T-helper 1 cell treated with Interleukin-12 subunit alpha and Interleukin-12 subunit beta and Interleukin-4 antibody, amounts not matched to agents 30 μg/mL and 1 μg/mL, for 36 hours (primary cell): ENCODE results near the gene C8G.

Experiments used
- H3K27ac Mint-ChIP-seq: one replicate; pipeline ENCODE4 v1.8.0; 2021; ENCODE audit warnings: mild to moderate bottlenecking, mixed read lengths
- H3K27me3 Mint-ChIP-seq: one replicate; pipeline ENCODE4 v1.8.0; 2021; ENCODE audit warnings: low read depth, mixed read lengths
- H3K36me3 Mint-ChIP-seq: one replicate; pipeline ENCODE4 v1.8.0; 2021; ENCODE audit warnings: low read depth, mixed read lengths
- H3K4me1 Mint-ChIP-seq: one replicate; pipeline ENCODE4 v1.8.0; 2021; ENCODE audit warnings: low read depth, mixed read lengths
- H3K4me3 Mint-ChIP-seq: one replicate; pipeline ENCODE4 v1.8.0; 2021; ENCODE audit warnings: mild to moderate bottlenecking, moderate library complexity, mixed read lengths
- H3K9me3 Mint-ChIP-seq: one replicate; pipeline ENCODE4 v1.8.0; 2021; ENCODE audit warnings: mixed read lengths

The C8G gene

DNA sequence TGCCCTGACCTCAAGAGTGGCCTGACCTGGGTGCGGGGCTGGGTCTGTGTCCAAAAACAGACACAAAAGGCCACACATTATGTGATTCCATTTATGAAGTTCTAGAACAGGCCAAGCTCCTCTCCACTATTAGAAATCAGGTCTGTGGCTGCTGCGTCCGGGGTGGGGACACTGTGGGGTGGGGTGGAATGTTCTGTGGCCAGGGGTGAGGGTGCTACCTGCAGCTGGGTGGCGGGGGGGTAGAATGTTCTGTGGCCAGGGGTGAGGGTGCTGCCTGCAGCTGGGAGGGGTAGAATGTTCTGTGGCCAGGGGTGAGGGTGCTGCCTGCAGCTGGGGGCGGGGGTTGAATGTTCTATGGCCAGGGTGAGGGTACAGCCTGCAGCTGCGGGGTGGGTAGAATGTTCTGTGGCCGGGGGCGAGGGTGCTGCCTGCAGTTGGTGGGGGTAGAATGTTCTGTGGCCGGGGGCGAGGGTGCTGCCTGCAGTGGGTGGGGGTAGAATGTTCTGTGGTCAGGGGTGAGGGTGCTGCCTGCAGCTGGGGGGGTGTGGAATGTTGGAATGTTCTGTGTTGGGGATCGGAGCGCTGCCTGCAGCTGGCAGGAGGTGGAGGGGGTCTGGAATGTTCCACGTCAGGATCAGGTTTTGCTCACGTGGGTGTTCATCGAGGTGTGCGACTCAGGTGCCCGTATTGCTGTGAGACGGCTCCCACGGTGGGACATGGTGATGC is 15.3 kb downstream of the C8G start:
- peak overlapping the region; percentile 70 for H3K27ac Mint-ChIP-seq

DNA sequence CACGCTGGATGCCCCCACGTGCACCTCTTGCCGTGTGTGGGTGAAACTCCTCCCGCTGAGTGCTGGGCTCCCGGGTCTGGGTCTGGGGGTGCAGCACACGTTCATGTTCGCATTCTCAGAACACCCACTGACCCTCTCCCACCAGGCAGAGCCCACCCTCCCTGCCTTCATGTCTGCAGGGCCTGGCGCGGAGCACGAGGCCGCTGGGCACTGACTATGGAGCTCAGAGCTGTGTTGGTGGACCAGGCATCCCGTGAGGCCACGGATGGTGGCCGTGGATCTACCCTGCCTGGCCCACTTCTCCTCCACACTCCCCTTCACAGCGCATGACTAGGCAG is 15.9 kb downstream of the C8G start:
- Mint-ChIP-seq H3K4me3 (no peak overlapping the region), H3K4me1 (peaks cover 13% of the 10 kb centered on the region), H3K27ac (no peak overlapping the region)

More for the DNA sequence above, 15.3 kb downstream of the C8G start:
- no peaks in the 10 kb centered on the region for H3K36me3 Mint-ChIP-seq
- H3K4me1 Mint-ChIP-seq: peaks cover 10% of the 10 kb centered on the region
- H3K9me3 Mint-ChIP-seq: peaks cover 9% of the 10 kb centered on the region
- peak overlapping the region; percentile 50 for H3K4me3 Mint-ChIP-seq
- H3K27me3 Mint-ChIP-seq: no peaks in the 10 kb centered on the region

DNA sequence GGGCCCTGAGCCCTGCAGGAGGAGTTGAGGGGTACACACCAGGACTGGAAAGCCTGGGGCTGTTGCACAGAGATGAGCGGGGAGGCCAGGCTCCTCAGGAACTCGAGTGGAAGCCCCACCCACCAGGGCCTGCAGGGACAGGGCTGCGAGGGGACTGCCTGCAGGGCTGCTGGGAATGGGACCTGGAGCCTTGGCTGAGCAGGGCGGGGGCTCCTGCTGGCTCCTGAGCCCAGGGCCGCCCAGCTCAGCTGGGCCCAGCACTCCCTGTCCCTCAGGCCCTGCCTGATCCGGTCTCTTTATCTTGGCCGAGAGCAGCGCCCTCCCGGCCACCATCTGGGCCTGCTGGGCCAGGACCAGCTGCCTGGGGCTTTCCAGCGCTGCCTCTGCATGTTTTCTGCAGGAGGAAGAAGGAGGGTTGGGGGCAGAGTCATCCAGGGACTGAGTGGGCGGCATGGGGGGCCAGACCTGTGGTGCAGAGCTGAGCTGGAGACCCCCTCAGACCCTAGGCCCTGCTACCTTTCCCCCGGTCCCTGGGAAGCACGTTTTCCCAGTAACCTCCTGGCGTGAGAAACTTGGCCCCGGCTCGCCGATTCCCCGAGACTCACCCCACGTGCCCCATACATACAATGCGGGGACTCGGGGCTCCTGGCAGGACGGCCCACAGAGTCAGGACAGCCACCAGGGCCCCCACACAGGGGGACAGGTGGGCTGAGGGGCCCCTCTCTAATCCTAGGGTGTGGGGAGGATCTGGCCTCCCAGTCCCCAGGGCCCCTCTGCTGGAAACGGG is 16.4 kb downstream of the C8G start:
- Mint-ChIP-seq H3K9me3 (peaks cover 4% of the 10 kb centered on the region), H3K4me1 (peaks cover 13% of the 10 kb centered on the region), H3K27ac (no peak overlapping the region), H3K27me3 (no peaks in the 10 kb centered on the region), H3K4me3 (no peak overlapping the region), H3K36me3 (no peaks in the 10 kb centered on the region)

More for the DNA sequence above, 15.9 kb downstream of the C8G start:
- no peaks in the 10 kb centered on the region for H3K27me3 Mint-ChIP-seq
- no peaks in the 10 kb centered on the region for H3K36me3 Mint-ChIP-seq
- peaks cover 9% of the 10 kb centered on the region for H3K9me3 Mint-ChIP-seq

DNA sequence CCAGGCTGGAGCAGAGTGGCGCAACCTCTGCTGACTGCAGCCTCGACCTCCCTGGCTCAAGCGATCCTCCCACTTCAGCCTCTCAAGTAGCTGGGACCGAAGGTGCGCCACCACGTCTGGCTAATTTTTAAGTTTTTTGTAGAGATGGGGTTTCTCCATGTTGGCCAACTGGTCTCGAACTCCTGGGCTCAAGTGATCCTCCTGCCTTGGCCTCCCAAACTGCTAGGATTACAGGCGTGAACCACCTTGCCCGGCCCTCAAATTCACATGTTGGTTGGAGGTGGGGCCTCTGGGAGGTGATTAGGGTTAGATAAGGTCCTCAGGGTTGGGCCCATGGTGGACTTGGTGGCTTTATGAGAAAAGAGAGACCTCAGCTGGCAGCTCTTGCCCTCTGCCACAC is 17.1 kb downstream of the C8G start:
- Mint-ChIP-seq H3K36me3 (no peaks in the 10 kb centered on the region), H3K4me3 (no peak overlapping the region), H3K4me1 (peaks cover 13% of the 10 kb centered on the region), H3K9me3 (no peaks in the 10 kb centered on the region), H3K27me3 (no peaks in the 10 kb centered on the region), H3K27ac (no peak overlapping the region)

DNA sequence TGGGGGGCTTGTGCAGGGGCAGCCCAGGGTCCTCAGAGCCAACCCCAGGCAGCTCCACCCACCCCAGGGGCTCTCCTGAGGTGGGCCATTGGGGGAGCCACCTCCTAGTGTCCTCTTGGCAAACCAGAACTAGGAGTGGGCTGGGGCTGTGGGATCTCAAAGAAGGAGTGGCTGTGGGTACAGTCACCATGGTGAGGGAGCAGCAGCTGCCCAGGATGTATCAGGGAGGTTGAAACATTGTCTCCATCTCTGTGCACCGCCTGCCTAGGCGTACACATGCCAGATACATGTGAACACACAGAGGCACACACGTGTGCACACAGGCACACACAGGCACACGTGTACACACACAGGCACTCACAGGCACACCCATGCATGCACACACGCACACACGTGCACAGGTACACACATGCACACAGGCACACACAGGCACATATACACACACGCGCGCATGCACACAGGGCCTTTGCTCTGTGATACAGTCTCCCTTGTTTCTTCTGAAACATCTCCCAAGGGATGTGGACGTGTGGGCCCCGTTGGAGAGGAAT is 17.7 kb downstream of the C8G start:
- H3K4me3 Mint-ChIP-seq: no peak overlapping the region
- H3K36me3 Mint-ChIP-seq: no peaks in the 10 kb centered on the region
- peaks cover 13% of the 10 kb centered on the region for H3K4me1 Mint-ChIP-seq
- no peaks in the 10 kb centered on the region for H3K27me3 Mint-ChIP-seq
- no peak overlapping the region for H3K27ac Mint-ChIP-seq
- H3K9me3 Mint-ChIP-seq: no peaks in the 10 kb centered on the region

DNA sequence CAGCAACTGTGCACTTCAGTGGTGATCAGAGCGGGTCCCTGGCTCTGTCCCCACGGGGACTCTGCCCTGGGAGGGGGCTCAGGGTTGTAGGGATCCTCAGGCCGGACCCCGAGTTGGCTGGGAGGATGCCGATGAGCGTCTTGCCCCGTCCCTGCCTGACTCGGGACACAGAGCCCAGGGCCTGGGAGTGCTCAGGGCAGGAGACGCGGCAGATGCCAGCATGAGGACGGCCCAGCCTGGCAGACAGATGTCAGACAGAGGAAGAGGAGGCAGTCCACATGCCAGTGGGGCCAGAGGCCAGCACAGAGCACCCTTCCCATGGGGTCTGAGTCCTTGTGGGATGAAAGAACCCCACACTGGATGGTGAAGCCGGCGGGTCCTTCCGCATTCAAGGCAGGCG is 18.3 kb downstream of the C8G start:
- no peaks in the 10 kb centered on the region for H3K9me3 Mint-ChIP-seq
- H3K27ac Mint-ChIP-seq: no peak overlapping the region
- peaks cover 13% of the 10 kb centered on the region for H3K4me1 Mint-ChIP-seq
- H3K4me3 Mint-ChIP-seq: no peak overlapping the region
- no peaks in the 10 kb centered on the region for H3K36me3 Mint-ChIP-seq
- H3K27me3 Mint-ChIP-seq: no peaks in the 10 kb centered on the region

DNA sequence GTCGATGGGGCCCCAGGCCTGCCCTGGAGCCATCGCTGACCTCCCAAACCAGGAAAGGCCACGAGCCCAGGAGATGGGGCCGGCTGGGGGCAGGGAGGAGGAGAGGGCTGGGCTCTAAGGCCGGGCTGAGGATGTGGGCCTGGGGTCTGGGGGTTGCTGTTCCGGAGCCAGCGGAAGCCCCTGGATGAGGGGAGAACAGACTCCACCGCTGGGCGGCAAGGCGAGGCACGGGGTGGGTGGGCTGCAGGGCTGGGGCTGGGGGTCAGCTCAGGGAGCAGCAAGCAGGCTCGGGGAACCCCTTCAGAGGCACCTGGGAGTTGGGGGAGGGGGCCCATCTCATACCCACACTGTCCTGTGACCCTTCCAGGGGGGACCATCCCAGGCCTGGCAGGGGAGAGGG is 18.7 kb downstream of the C8G start:
- Mint-ChIP-seq H3K4me3 (no peak overlapping the region), H3K4me1 (peaks cover 13% of the 10 kb centered on the region), H3K36me3 (no peaks in the 10 kb centered on the region), H3K9me3 (no peaks in the 10 kb centered on the region), H3K27ac (no peak overlapping the region), H3K27me3 (no peaks in the 10 kb centered on the region)

DNA sequence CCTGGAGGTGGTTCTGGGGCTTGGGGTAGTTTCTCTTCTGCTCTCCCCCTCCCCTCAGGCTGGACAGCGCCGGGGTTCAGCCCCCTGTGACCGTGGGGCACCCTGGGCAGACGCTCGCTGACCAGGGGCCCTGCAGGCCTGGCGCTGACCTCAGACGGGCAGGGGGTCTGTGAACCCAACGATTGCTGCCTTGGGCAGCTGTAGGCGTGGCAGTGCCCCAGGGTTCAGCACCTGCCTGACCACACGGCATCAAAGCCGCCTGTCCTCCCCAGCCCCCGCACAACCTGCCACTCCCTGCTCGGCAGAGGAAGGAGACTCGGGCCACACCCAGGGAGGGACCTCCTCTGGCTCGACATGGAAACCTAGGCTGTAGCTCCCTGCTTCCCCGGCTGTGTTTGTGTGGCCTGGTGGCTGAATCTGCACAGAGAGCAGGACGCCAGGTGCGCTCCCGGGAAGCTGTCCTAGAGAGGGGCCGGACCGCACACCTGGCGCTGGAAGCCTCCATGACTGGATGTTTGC is 19.2 kb downstream of the C8G start:
- no peaks in the 10 kb centered on the region for H3K36me3 Mint-ChIP-seq
- H3K4me1 Mint-ChIP-seq: peaks cover 13% of the 10 kb centered on the region
- H3K9me3 Mint-ChIP-seq: no peaks in the 10 kb centered on the region
- no peak overlapping the region for H3K27ac Mint-ChIP-seq
- H3K4me3 Mint-ChIP-seq: no peak overlapping the region
- no peaks in the 10 kb centered on the region for H3K27me3 Mint-ChIP-seq

DNA sequence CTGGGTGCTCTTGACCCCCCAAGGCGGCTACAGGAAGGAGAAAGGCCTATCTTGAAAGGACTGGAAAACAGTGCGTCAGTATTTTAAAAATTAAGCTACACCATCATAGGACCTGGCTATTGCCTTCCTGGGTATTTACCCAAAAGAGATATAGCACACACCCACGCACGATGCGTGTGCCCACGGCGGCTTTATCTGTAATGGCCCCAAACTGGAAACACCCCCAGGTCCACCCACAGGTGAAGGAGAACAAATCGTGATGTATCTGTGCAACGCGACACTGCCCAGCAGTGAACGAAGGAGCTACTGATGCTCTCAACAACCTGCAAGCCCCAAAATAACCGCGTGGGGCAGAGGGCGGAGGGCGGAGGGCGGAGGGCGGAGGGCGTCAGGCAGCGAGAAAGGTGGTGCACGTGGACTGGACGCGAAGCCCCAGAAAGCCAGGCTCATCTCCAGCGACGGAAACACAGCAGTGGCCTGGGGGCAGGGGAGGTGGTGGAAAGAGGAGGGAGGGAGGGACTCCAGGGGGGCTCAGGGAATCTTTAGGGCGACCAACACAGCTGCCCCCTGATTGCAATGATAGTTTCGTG is 19.9 kb downstream of the C8G start:
- no peaks in the 10 kb centered on the region for H3K9me3 Mint-ChIP-seq
- H3K4me3 Mint-ChIP-seq: no peak overlapping the region
- H3K27me3 Mint-ChIP-seq: no peaks in the 10 kb centered on the region
- H3K27ac Mint-ChIP-seq: peak overlapping the region; percentile 15
- H3K36me3 Mint-ChIP-seq: no peaks in the 10 kb centered on the region
- peaks cover 13% of the 10 kb centered on the region for H3K4me1 Mint-ChIP-seq

DNA sequence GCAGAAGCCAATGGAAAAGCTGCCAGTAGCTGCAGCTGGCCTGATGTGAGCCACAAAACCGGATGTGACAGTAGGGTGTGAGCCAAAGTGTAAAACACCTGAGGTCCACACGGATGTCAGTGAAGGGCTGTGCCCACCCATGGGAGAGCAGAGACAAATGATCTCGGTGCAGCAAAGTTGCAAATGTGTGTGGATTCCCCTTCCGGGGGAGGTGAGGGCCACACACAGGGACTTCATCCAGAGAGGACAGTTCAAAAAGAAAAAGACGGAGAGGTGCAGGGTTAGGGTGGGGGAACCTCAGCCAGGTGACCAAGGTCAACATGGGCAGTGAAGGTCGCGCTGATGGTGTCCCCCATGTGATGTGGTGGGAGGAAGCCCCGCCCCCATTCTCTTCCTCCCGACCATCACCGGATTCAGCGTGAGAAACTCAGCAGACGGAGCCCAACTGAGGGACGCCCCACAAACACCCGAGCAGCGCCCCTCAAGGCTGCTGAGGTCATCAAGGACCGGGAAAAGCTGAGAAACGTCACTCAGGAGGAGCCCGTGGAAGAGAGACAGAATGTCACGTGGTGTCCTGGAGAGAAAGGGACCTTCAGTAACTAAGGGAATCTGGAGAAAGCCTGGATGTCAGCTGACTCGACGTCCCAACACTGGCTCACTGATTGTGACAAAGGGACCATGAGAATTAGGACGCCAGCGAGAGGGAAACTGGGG is 20.9 kb downstream of the C8G start:
- Mint-ChIP-seq H3K36me3 (no peaks in the 10 kb centered on the region), H3K4me3 (peak overlapping the region; percentile 64), H3K27ac (peak overlapping the region; percentile 80), H3K9me3 (no peaks in the 10 kb centered on the region), H3K4me1 (peaks cover 11% of the 10 kb centered on the region), H3K27me3 (no peaks in the 10 kb centered on the region)

DNA sequence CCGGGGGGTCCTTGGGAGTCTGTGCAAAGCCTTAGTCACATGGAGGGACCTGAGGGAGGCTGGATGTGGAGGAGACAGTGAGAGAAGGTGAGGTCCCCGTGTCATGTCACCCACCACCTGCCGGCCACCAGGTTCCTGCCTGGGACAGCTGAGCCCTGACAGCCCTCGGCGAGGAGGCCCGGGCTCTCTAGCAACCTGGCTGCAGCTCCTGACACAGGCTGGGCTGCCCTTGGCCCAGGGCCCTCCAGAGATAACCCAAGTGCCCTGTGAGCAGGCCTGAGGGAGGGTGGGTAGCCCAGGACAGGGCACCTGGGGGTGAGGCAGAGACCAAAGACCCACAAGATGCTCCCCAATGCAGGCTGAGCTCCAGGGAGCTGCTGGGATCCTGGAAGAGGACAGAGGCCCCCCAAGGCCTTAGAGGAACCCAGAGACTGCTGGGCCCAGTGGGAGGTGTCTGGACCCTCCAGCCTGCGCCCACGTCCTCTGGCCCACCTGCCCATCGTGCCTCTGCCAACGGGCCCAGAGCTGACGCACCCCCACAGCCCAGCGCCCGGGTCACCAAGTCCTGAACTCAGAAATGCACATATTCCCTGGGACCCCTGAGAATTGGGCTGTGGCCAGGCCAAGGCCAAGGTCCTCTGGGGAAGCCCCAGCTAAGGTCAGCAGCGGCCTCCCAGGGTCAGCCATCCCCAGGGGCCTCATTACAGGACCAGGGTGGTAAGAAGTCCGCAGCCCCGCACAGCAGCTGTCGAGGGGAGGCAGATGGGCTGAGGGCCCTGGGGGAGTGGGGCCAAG is 23.5 kb downstream of the C8G start:
- Mint-ChIP-seq H3K4me1 (peaks cover 9% of the 10 kb centered on the region), H3K9me3 (no peaks in the 10 kb centered on the region), H3K36me3 (no peaks in the 10 kb centered on the region), H3K27ac (no peak overlapping the region), H3K27me3 (no peaks in the 10 kb centered on the region), H3K4me3 (no peak overlapping the region)

DNA sequence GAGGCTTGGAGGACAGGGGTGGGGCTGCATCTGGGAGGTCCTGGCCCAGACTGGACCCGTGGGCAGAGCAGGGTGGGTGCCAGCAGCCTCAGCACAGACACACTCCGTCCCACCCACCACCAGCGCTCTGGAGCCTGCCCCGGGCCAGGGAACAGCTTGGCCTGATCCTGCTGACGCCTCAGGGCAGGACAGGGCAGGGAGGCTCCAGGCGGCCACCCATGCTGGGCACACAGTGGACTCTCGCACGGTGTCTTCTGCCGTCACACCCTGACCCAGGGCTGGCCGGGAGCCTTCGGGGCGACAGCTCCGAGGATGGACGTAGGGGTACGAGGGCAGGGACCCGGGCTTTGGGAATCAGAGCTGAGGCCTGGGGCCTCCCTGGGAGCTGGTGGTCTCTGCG is 24.1 kb downstream of the C8G start:
- Mint-ChIP-seq H3K36me3 (no peaks in the 10 kb centered on the region), H3K4me3 (no peak overlapping the region), H3K4me1 (peaks cover 9% of the 10 kb centered on the region), H3K27me3 (no peaks in the 10 kb centered on the region), H3K27ac (no peak overlapping the region), H3K9me3 (no peaks in the 10 kb centered on the region)

DNA sequence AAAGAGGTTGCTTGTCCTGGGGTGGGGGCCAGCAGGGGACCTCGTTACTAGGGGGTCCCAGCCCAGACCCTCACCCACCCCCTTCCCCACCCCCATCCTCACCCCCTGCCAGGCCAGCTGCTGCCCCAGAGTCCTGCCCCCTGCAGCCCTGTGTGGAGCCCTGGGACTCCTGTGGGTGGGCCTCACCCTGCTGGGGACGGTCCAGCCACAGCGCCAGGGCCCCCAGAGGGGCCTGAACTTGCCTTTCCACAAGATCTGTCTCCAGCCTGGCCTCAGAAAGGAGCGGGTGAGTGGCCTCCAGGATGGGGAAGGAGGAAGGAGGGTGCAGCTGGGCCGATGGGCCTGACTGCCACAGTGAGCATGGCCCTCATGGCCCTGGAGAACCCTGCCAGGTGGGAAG is 24.7 kb downstream of the C8G start:
- Mint-ChIP-seq H3K4me1 (peaks cover 4% of the 10 kb centered on the region), H3K27ac (no peak overlapping the region), H3K27me3 (no peaks in the 10 kb centered on the region), H3K4me3 (no peak overlapping the region), H3K36me3 (no peaks in the 10 kb centered on the region), H3K9me3 (no peaks in the 10 kb centered on the region)

DNA sequence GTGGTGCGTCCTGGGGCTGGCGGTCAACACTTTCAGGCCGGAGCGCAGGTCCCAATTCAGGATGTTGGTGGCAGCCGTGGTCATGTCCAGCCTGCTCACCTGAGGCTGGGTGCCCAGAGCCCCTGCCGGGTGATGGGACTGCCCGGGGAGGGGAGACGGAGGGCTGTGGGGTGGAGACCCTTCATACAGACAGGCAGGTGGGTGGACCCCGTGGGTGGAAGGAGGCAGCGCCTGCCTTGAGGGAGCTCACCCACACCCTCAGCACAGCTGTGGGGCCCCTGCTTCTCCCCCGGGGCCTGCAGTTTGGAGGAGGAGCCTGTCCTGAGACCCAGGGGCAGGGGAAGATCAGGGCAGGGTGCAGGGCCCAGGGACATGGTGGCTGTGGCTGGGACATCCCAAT is 25.3 kb downstream of the C8G start:
- Mint-ChIP-seq H3K4me1 (peaks cover 5% of the 10 kb centered on the region), H3K27ac (no peak overlapping the region), H3K4me3 (no peak overlapping the region), H3K27me3 (no peaks in the 10 kb centered on the region), H3K36me3 (no peaks in the 10 kb centered on the region), H3K9me3 (no peaks in the 10 kb centered on the region)
